K562 (cell line): ENCODE data around the gene ELOVL4. TPM values are rescaled to one million over a fixed set of nuclear protein-coding genes. Genes with fewer than 3 reads are reported as not detected.

Experiments
- ATAC-seq: fragments of 200-7000 bp; cut with Tn5 transposase; 3 replicates; pipeline ENCODE4 v1.9.1; 2020; ENCODE audit warnings: moderate library complexity
- BruUV-seq: library from RNA; stranded (reverse); fragments of 400-500 nt; replicated peaks from 2 replicates; lab custom pipeline; 2021; lab: Mats Ljungman, UMichigan
- CTCF ChIA-PET: fragments of 300-600 bp; formaldehyde crosslinking; extraction: SDS; loops from one replicate; lab custom pipeline; 2021; ENCODE audit warnings: low intra/inter-chr PET ratio; lab: Yijun Ruan, JAX
- POLR2A ChIA-PET: fragments of 300-600, 350-650 bp; sonication (Branson Sonifier 250); formaldehyde crosslinking; extraction: SDS; loops from one replicate; lab custom pipeline; 2021; ENCODE audit warnings: antibody characterized with exemption, inconsistent platforms; lab: Yijun Ruan, JAX
- DNase-seq, 4 experiments: peaks; one replicate each; pipeline versions ENCODE4 v3.0.0 to v3.0.0-alpha.2; 2011 to 2018; ENCODE audit warnings: low spot score in 3 of 4, mixed read lengths in 3 of 4; ENCODE audit errors: extremely low read depth in 1 of 4
- FAIRE-seq: peaks from 2 replicates; lab custom pipeline; 2011; peaks lifted over from hg19 to GRCh38; lab: Jason Lieb, UNC
- H2AFZ ChIP-seq: 2 replicates; pipeline ENCODE4 v1.6.0; 2011; ENCODE audit warnings: low read depth, low read length, control low read depth, inconsistent platforms
- H3K27ac ChIP-seq: fragments of 200-600 bp; 3 replicates; pipeline ENCODE4 v1.8.0; 2011; ENCODE audit warnings: low read depth, mild to moderate bottlenecking, control low read depth, inconsistent platforms, low read length, moderate library complexity, mixed read lengths; ENCODE audit errors: extremely low read depth
- H3K27me3 ChIP-seq, 2 experiments: fragments of 300-600 bp in 1 of 2; 2 replicates in 1 of 2; 3 replicates in 1 of 2; pipeline versions ENCODE4 v1.6.0 to v1.8.0; 2011; ENCODE audit warnings: inconsistent platforms in 2 of 2, low read length in 2 of 2, mild to moderate bottlenecking in 1 of 2, mixed read lengths in 1 of 2, moderate library complexity in 1 of 2; ENCODE audit not compliant: control insufficient read depth in 2 of 2, insufficient read depth in 2 of 2
- H3K36me3 ChIP-seq: fragments of 300-600 bp; 3 replicates; pipeline ENCODE4 v1.8.0; 2011; ENCODE audit warnings: mild to moderate bottlenecking, low read length, inconsistent platforms; ENCODE audit not compliant: control insufficient read depth, insufficient read depth
- H3K4me1 ChIP-seq, 2 experiments: fragments of 200-600 bp in 1 of 2; replicated peaks in 1 of 2; 2 replicates in 1 of 2; 3 replicates in 1 of 2; pipeline versions ENCODE4 v1.5.1 to v1.8.0; 2011; ENCODE audit warnings: inconsistent platforms in 2 of 2, low read length in 2 of 2, mild to moderate bottlenecking in 1 of 2, mixed read lengths in 1 of 2, moderate library complexity in 1 of 2; ENCODE audit not compliant: control insufficient read depth in 2 of 2, insufficient read depth in 2 of 2
- H3K4me2 ChIP-seq: 2 replicates; pipeline ENCODE4 v1.6.1; 2011; ENCODE audit warnings: low read length, control low read depth, inconsistent platforms, mixed read lengths; ENCODE audit not compliant: insufficient read depth
- H3K4me3 ChIP-seq: fragments of 200-600 bp; sonication (generic), shearing (Covaris generic); 2 replicates; pipeline ENCODE4 v1.5.1; 2016; ENCODE audit warnings: control low read depth, inconsistent platforms
- H3K79me2 ChIP-seq: fragments of 200-600 bp; 3 replicates; pipeline ENCODE4 v1.8.0; 2011; ENCODE audit warnings: low read length, inconsistent platforms; ENCODE audit not compliant: control insufficient read depth, insufficient read depth
- H3K9ac ChIP-seq, 2 experiments: 2 replicates each; pipeline versions ENCODE4 v1.6.0 to v1.6.1; 2011; ENCODE audit warnings: low read depth in 2 of 2, low read length in 2 of 2, control low read depth in 1 of 2, inconsistent platforms in 1 of 2, mild to moderate bottlenecking in 1 of 2, mixed read lengths in 1 of 2; ENCODE audit not compliant: insufficient read depth in 1 of 2
- H3K9me1 ChIP-seq: one replicate; pipeline ENCODE4 v1.6.0; 2011; ENCODE audit warnings: inconsistent platforms, mild to moderate bottlenecking, low read length, moderate library complexity; ENCODE audit not compliant: control insufficient read depth, insufficient read depth
- H3K9me3 ChIP-seq: replicated peaks from 2 replicates; pipeline ENCODE4 v1.5.1; 2011; ENCODE audit warnings: low read depth, low read length, inconsistent platforms; ENCODE audit not compliant: control insufficient read depth, insufficient read depth
- H4K20me1 ChIP-seq: replicated peaks from 2 replicates; pipeline ENCODE4 v1.6.1; 2011; ENCODE audit warnings: low read length, inconsistent platforms, mixed read lengths; ENCODE audit not compliant: control insufficient read depth, insufficient read depth
- CBX1 ChIP-seq: sonication (generic); IDR thresholded peaks from 2 replicates; pipeline ENCODE4 v1.6.1; 2016; ENCODE audit warnings: antibody characterized with exemption, low read depth, mild to moderate bottlenecking
- CHD1 ChIP-seq: fragments of 200-600 bp; sonication (generic); IDR thresholded peaks from one replicate; pipeline ENCODE4 v1.6.1; 2012; ENCODE audit warnings: mild to moderate bottlenecking, moderate library complexity, low read length, inconsistent platforms
- DACH1 ChIP-seq: fragments of 450-650 bp; IDR thresholded peaks from 2 replicates; pipeline ENCODE4 v1.6.1; 2018; ENCODE audit not compliant: partially characterized antibody
- NFIX ChIP-seq: fragments of 250-450 bp; sonication (Bioruptor Pico); IDR thresholded peaks from 2 replicates; pipeline ENCODE4 v1.4.0; 2020; ENCODE audit warnings: low read depth, mild to moderate bottlenecking, moderate library complexity
- PTTG1 ChIP-seq: fragments of 450-650 bp; IDR thresholded peaks from 2 replicates; pipeline ENCODE4 v1.6.1; 2016; ENCODE audit warnings: low read depth, mild to moderate bottlenecking, missing genetic modification characterization, missing compliant biosample characterization
- TCF7 ChIP-seq: sonication (generic); IDR thresholded peaks from 2 replicates; pipeline ENCODE4 v1.6.1; 2016; ENCODE audit warnings: antibody characterized with exemption, borderline replicate concordance
- XRCC3 ChIP-seq: fragments of 450-650 bp; IDR thresholded peaks from 2 replicates; pipeline ENCODE4 v1.6.1; 2017; ENCODE audit warnings: mild to moderate bottlenecking, moderate library complexity
- ZNF316 ChIP-seq: fragments of 450-650 bp; IDR thresholded peaks from 2 replicates; pipeline ENCODE4 v1.6.1; 2016
- ZNF398 ChIP-seq: fragments of 250-450 bp; sonication (Bioruptor Pico); IDR thresholded peaks from 2 replicates; pipeline ENCODE4 v1.8.0; 2021; ENCODE audit warnings: moderate library complexity, mild to moderate bottlenecking, inconsistent platforms
- WGBS: fragments of 100-300 bp; shearing (Covaris generic); methylation state at CpG from one replicate; pipeline ENCODE4 v1.1.6; 2016; ENCODE audit warnings: low coverage, mixed read lengths; ENCODE audit not compliant: insufficient coverage; ENCODE audit errors: missing lambda C conversion rate; 5-methylcytosine and 5-hydroxymethylcytosine counted together
- in situ Hi-C: fragments of 300-500 bp; cut with MboI; formaldehyde crosslinking; loops from 4 replicates; pipeline ENCODE4 v1.15.0; 2018; ENCODE audit warnings: inconsistent platforms, mixed read lengths
- intact Hi-C: fragments of 100-400 bp; cut with micrococcal nuclease; formaldehyde crosslinking; loops from 2 replicates; pipeline ENCODE4 v1.14.2; 2022
- polyA plus RNA-seq, 8 experiments: library from polyadenylated mRNA; depleted of rRNA in 4 of 8; stranded (reverse) in 5 of 8; unstranded in 3 of 8; fragments of >200 nt; fragmentation: Nextera tagmentation in 2 of 8; fragmentation: Illumina TruSeq in 1 of 8; extraction: Ambion mirVana in 2 of 8; extraction: Trizol in 1 of 8; gene quantifications; 2 replicates each; pipeline versions ENCODE4 v1.2.1 to v1.2.3, GENCODE V29; 2011 to 2014; ENCODE audit warnings: inconsistent platforms in 1 of 8, missing spikeins in 1 of 8
- total RNA-seq, 7 experiments: library from RNA; depleted of rRNA in 6 of 7; stranded (reverse); fragments of >200 nt in 6 of 7; fragmentation: Illumina TruSeq in 2 of 7; extraction: Trizol in 2 of 7; gene quantifications; 2 replicates each; pipeline versions ENCODE4 v1.2.1 to v1.2.3, GENCODE V29; 2011 to 2021; ENCODE audit warnings: low replicate concordance in 1 of 7

The ELOVL4 gene
- total and polyA plus RNA-seq, 9 of the 15 experiments (the other 6 are each of a cell fraction or from before 2014, with no cell fraction given): not detected

GRCh38 chr6:79911992-79912391 is 35.4 kb downstream of the ELOVL4 start:
- CTCF ChIA-PET: no interaction called here

More at GRCh38 chr6:79911992-79912391, 35.4 kb downstream of the ELOVL4 start:
- Histone ChIP-seq H3K9ac (no peak overlapping the region), H3K4me2 (no peak overlapping the region), H3K36me3 (no peaks in the 10 kb centered on the region), H3K79me2 (no peaks in the 10 kb centered on the region), H3K4me1 (no peaks in the 10 kb centered on the region), H3K27ac (no peak overlapping the region), H3K9me1 (no peaks in the 10 kb centered on the region), H3K27me3 (no peaks in the 10 kb centered on the region), H2AFZ (no peak overlapping the region), H3K9me3 (no peaks in the 10 kb centered on the region), H4K20me1 (no peaks in the 10 kb centered on the region), H3K4me3 (no peak overlapping the region)
- POLR2A ChIA-PET: no interaction called here
- in situ Hi-C loops: no loop called here
- no peak for FAIRE-seq
- intact Hi-C loops: no loop called here
- no peak for DNase-seq
- WGBS: 0% methylated on average over 1 of the region's 1 CpG
- no TSS peak for BruUV-seq
- no peak for TF ChIP-seq XRCC3
- no peak for TF ChIP-seq PTTG1
- no peak for TF ChIP-seq CHD1
- TF ChIP-seq DACH1: no peak
- TF ChIP-seq TCF7: no peak
- no peak for TF ChIP-seq CBX1
- TF ChIP-seq ZNF316: no peak
- TF ChIP-seq ZNF398 (CRISPR knock-in tag): no peak
- TF ChIP-seq NFIX (CRISPR knock-in tag): no peak
- ATAC-seq: no peak
